ENCODE results near the gene LPIN3.

LPIN3 gene

DNA sequence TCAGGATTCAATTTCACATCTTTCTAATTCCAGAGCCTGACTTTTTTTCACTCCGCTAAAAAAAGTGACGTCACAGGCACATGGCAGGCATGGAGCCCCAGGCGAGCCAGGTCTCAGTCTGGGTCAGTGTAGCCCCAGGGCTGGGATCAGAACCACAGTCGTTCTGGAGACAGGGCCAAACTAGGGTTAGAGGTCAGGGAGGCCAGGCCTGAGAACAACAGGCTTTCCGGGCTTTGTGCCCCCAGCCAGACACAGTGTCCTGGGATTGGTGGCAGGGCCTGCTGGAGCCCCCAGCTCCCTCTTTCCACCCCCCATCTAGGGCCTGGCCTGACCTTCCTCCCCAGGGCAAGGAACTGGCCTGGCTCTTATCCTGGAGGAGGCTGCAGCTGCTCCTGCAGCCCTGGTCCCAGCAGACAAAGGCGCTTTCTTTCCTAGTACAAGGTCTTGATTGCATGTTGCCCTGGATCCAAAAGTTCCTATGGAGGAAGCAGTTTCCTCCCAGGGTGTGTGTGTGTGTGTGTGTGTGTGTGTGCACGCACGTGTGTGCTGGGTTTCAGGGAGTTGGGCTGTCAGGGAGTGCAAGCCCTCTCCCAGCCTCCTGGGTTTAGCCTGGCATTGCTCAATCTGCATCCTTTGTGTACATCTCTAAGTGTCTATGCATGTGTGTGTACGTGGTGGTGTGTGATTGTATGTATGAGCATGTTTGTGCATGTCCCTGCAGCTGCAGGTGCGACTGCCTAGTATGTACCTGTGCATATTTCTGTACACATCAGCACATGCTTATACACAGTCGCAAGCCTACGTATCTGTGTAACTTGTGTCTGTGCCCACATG lies 52.5 kb downstream of the LPIN3 start:
- FAIRE-seq (no peak), DNase-seq (ENCODE audit: insufficient read length, low spot score) (no peak)
- no peak for TF ChIP-seq POLR2A (IDR thresholded peaks at IDR 0.05; ENCODE audit: low read depth, low read length)

DNA sequence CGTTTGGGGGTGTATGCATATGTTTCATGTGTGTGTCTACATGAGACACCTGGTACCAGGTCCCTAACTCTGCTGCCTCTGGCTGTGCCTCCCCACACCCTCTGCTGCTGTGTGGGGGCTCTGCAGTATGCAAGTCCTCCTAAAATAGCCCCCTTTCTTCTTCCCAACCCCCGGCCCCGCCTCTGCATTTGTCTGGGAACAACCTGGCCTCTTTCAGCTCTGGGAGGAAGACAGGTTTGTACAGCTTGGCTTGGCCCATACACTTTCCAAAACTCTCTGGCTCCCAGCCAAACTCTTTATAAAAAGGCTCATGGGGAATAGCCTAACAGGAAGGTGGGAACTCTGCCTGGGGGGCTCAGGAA lies 53.1 kb downstream of the LPIN3 start:
- FAIRE-seq: no peak
- no peak for DNase-seq (ENCODE audit: insufficient read length, low spot score)
- TF ChIP-seq POLR2A (IDR thresholded peaks at IDR 0.05; ENCODE audit: low read depth, low read length): no peak

DNA sequence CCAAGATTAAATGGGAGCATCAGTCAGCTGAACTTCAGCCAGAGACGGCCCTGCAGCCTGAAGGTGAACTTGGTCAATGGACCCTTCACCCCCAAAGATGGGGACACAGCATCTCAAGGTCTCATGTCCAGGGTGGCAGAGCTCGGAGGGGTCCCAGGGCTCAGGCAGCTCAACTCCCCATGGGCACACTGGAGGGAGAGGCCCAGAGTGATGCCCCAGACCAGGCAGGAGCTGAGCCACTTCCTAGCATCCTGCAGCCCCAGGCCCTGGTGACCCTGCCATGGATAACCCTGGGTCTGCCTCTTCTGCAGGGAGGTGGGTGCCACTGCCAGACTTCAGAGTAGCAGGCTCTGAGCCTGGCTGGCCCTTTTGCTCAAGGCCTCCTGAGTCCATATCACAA lies 53.5 kb downstream of the LPIN3 start:
- DNase-seq (ENCODE audit: insufficient read length, low spot score) (no peak), FAIRE-seq (no peak)
- TF ChIP-seq POLR2A (IDR thresholded peaks at IDR 0.05; ENCODE audit: low read depth, low read length): no peak

DNA sequence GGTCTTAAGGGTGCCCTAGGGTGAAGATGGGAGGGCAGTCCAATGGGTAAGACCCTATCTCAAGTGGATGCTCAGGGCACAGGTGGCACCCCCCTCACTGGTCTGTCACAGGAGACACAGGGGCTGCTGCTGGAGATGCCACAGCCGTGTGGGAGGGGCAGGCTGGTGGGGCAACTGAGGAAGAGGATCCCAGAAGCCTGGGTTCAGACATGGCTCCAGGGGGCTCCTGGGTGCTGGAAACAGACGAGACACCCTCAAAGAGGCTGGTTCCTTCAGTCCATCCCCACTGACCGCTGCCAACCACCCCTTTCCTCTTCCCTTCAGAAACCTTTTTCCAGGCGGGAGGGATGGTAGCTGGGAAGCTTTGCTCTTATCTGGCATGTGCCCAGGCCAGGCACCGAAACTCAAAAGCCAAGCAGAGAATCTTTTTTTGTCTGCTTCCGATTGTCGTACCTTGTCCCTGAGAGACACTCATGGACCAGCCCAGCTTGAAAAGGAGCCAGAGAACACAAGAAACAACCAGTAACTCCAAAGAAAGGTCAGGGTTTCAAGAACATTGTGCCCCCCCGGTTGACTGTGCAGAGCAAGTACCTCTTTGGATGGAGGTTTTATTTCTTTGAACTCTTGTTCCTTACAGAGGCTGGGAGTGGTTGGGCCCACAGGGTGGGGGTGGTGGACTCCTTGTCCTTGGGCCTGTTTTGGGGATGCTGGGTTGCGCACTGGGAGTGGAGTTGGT lies 54.5 kb downstream of the LPIN3 start:
- FAIRE-seq (no peak), DNase-seq (ENCODE audit: insufficient read length, low spot score) (no peak)
- no peak for TF ChIP-seq POLR2A (IDR thresholded peaks at IDR 0.05; ENCODE audit: low read depth, low read length)

DNA sequence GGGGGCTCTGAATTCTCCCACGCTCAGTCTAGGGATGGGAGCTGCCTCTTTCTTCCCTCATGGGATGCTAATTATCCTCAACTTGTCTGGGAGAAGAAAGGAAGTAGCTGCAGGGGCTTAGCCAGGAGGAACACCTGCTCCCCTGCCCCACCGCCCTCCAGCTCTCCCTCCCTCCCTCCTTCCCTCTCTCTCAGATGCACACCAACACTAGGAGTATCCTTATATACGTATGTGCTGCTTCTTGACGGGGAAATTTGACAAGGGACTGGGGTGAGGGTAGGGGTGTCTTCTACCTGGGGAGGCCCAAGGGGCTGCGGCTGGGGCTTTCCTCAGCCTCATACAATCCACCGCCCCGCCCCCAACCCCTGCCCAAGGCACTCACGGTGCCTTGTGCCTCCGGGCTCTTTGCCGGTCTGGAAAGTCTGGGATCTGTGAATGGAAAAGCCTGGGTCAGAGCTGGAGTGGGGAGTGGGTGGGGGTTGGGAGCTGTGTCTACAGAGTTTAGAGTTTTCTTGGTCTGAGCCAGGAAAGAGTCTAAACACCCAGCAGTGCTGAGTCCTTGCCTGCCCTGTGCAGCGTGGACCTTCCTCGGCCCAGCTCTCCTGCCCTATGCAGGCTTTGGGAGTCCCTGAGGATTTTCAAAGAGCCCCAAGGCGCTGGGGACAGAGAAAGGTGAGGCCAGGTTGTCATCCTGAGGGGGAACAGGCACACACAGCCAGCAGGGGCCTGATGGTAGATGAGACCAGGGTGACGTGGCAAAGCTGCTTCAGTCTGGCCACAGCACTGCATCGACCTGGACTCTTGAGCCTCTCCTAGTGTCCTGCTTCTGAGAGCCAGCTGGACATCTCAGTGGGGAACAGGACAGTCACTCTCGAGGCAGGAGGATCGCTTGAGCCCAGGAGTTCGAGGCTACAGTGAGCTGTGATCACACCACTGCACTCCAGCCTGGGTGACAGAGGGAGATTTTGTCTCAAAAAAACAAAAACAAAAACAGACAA lies 55.3 kb downstream of the LPIN3 start:
- FAIRE-seq (no peak), DNase-seq (ENCODE audit: insufficient read length, low spot score) (no peak)
- no peak for TF ChIP-seq POLR2A (IDR thresholded peaks at IDR 0.05; ENCODE audit: low read depth, low read length)

DNA sequence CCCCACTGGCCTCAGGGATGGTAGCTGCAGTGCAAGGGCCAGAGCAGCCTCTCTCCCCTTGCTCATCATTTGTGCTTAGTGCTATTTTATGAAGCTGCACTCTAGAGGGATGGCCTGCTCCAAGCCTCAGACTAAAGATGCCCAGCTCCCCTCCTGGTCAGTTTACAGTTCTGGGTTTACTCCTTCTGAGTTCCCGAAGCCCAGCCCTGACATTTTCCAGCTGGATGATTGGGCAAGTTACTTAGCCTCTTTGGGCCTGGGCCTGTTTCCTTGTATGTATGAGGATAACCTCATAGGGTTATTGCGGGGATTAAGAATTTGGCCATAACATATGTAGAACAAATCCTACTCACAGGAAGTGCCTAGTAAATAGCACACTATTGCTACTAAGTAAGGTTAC lies 57.8 kb downstream of the LPIN3 start:
- DNase-seq (ENCODE audit: insufficient read length, low spot score) (no peak), FAIRE-seq (no peak)
- TF ChIP-seq POLR2A (IDR thresholded peaks at IDR 0.05; ENCODE audit: low read depth, low read length): no peak

DNA sequence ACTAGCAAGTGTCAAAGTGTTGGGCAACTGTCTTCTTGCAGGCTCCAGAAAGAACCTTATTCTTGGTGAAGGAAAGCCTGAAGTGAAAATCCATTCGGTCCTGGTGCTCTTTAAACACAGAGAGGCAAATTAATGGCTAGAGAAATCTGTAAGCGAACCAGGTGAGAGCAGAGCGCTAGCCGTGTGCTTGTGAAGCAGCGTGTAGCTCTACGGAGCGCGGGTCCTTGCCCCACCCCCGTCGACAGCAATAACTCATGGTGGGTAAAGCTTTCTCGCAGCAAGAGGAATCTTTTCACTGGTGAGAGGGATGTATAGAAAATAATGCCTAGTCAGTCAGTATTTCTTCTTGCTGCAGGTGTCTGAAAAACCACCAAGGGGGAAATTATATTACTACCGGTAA lies 63.0 kb downstream of the LPIN3 start:
- FAIRE-seq (no peak), DNase-seq (ENCODE audit: insufficient read length, low spot score) (no peak)
- TF ChIP-seq POLR2A (IDR thresholded peaks at IDR 0.05; ENCODE audit: low read depth, low read length): no peak

DNA sequence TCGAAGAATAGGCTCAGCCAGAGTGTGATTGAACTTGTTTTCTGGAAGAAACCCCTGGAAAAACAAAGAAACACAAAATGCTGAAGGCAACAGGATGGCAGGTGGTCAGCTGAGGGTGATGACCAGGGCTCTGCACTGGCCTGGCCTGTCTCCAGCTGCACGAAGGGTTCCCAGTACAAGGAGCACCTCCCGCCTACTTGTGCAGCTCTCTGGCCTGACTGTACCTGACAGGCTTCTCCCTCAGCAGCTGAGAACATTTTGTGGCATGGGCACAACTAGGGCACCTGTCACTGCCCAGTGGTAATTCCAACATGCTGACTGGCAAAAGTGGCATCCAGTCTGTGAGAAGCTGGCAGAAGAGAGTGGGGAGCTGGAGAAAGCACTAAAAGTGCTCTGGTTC lies 64.8 kb downstream of the LPIN3 start:
- no peak for TF ChIP-seq POLR2A (IDR thresholded peaks at IDR 0.05; ENCODE audit: low read depth, low read length)
- FAIRE-seq (no peak), DNase-seq (ENCODE audit: insufficient read length, low spot score) (no peak)

DNA sequence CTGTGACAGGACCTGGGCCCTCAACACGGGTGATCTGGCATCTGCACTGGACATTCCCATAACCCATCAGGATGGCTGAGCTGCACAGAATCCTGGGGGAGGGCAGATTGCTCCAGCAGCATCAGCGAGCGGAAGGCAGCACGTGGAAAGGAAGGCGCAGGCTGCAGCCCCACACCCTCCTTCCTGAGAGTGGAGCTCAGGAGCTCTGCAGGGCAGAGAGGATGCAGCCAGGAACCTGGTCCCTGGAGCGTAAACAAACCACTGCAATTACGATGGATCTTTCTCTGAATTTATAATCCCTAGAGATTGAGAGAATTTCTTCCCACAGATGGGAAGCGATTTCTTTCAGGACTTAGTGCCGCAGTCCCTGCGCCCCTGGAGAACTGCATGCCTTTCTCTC lies 65.7 kb downstream of the LPIN3 start:
- no peak for TF ChIP-seq POLR2A (IDR thresholded peaks at IDR 0.05; ENCODE audit: low read depth, low read length)
- no peak for DNase-seq (ENCODE audit: insufficient read length, low spot score)
- no peak for FAIRE-seq

DNA sequence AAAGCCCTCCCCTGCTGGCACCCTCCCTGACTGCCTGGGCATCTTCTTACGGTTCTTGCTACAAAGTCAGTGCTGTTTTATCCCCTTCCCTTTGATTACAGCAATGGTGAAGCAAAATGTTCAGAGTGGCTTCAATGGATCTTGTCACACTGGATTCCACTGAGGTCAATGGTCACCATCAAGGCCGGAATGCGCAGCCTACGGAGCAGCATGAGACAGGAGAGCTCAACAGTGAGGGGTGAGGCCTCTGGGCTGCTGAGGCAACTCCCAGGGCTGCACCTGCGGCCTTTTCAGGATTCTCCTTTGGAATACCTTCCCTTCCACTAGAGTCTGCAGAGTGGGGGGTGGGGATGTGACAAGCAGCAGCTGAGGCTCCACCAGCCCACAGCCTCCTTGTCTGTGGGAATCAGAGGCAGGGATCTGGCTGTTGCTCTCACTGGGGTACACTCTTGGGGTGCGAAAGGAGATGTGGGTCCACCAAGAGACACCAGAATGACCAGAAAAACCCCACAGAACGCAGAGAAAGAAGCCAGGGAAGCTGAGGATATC lies 66.3 kb downstream of the LPIN3 start:
- FAIRE-seq (no peak), DNase-seq (ENCODE audit: insufficient read length, low spot score) (no peak)
- TF ChIP-seq POLR2A (IDR thresholded peaks at IDR 0.05; ENCODE audit: low read depth, low read length): no peak

DNA sequence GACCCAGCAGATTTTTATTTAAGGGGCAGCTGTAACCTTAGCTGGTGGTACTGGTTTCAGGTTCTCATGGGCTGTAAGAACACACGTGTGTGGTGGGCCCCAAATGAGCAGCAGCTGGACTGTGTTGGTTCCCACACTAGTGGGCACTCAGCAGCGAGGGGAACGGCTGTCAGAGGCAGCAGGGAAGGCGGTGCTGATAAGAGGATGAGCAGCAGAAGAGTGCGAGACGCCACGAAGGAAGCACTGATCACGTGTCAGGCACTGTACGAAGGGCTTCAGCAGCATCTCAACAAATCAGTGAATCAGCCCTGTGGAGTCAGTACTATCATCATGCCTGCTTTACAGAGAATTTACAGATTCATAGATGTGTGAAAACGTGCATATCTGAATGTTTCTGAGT lies 67.0 kb downstream of the LPIN3 start:
- no peak for TF ChIP-seq POLR2A (IDR thresholded peaks at IDR 0.05; ENCODE audit: low read depth, low read length)
- FAIRE-seq (no peak), DNase-seq (ENCODE audit: insufficient read length, low spot score) (no peak)

DNA sequence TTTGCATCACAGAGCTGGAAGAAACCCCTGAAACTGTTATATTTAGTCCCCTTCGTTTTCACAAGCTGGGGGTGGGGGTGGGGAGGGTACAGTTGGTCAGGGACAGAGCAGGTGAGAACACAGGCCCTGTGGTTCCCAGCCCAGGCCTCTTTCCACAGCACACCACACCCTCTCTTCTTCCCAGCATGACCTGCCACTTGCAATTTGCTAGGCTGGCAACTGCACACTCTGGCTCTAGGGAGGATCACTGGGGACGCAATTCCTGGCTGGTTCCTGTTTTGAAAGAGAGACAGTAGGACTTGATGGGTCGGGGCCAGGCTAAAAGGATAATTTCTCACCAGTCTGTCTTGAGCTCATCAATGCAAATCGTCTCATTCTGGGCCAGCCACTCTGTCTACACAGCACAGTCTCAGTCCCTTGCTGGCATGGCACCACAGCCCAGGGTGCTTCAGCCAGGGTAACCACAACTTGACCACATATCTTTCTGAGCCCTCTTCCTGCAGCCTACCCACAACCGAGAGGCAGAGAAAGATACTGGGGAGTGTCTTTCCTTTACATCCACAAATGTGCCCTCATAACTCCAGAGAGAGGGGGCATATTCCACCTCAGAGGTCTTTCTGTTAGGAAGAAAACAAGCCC lies 67.7 kb downstream of the LPIN3 start:
- FAIRE-seq (no peak), DNase-seq (ENCODE audit: insufficient read length, low spot score) (no peak)
- no peak for TF ChIP-seq POLR2A (IDR thresholded peaks at IDR 0.05; ENCODE audit: low read depth, low read length)

DNA sequence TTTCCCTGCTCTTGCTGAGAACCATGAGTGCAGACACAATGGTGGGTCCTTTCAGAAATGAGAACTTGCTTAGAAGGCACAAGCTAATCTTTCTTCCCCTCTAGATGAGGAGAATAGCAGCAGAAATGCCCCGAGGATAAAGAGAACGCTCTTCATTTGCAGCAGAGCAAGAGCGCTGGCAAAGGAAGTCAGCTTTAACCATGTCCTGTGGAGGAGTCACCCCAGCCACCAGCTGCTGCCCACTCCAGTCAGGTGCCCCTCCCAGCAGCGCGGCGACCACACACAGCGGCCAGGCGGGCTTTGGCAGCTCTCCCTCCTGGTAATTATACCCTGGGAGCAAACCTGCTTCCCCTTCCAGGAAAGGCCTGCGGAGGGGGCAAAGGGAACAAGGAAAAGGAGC lies 68.4 kb downstream of the LPIN3 start:
- DNase-seq (ENCODE audit: insufficient read length, low spot score) (no peak), FAIRE-seq (no peak)
- TF ChIP-seq POLR2A (IDR thresholded peaks at IDR 0.05; ENCODE audit: low read depth, low read length): no peak
